ENCODE measurements around the gene PPIL3. TPM values are rescaled to one million over a fixed set of nuclear protein-coding genes. Genes with fewer than 3 reads are reported as not detected.

Gene PPIL3
- total RNA-seq, 1 donor from 2014 or later: 35.1 TPM

- ATAC-seq (peak; percentile 3), DNase-seq (ENCODE audit: low spot score) (no peak)
- intact Hi-C loops (cut with DNase I): no loop called here
Measured at GRCh38 chr2:200863782-200864175, 25.1 kb downstream of the PPIL3 start.

GRCh38 chr2:200862532-200863000 lies 26.3 kb downstream of the PPIL3 start:
- DNase-seq (ENCODE audit: low spot score): no peak
- intact Hi-C loops (cut with DNase I): no loop called here
- ATAC-seq: peak; percentile 11

- intact Hi-C loops (cut with DNase I): no loop called here
- no peak for ATAC-seq
- no peak for DNase-seq (ENCODE audit: low spot score)
Measured at GRCh38 chr2:200861617-200862155, 27.2 kb downstream of the PPIL3 start.

GRCh38 chr2:200860092-200860795 lies 28.6 kb downstream of the PPIL3 start:
- intact Hi-C loops (cut with DNase I): no loop called here
- DNase-seq (ENCODE audit: low spot score) (no peak), ATAC-seq (peak; percentile 5)

GRCh38 chr2:200856806-200857205 lies 32.1 kb downstream of the PPIL3 start:
- no peak for DNase-seq (ENCODE audit: low spot score)
- intact Hi-C loops (cut with DNase I): no loop called here
- ATAC-seq: no peak

- ATAC-seq: no peak
- intact Hi-C loops (cut with DNase I): no loop called here
- DNase-seq (ENCODE audit: low spot score): no peak
Measured at GRCh38 chr2:200852605-200853004, 36.3 kb downstream of the PPIL3 start.

GRCh38 chr2:200851398-200852248 lies 37.3 kb downstream of the PPIL3 start:
- ATAC-seq (peak; percentile 11), DNase-seq (ENCODE audit: low spot score) (no peak)
- intact Hi-C loops (cut with DNase I): no loop called here

GRCh38 chr2:200850512-200851256 lies 38.2 kb downstream of the PPIL3 start:
- intact Hi-C loops (cut with DNase I): no loop called here
- ATAC-seq (no peak), DNase-seq (ENCODE audit: low spot score) (no peak)

GRCh38 chr2:200847939-200848338 lies 40.9 kb downstream of the PPIL3 start:
- ATAC-seq (no peak), DNase-seq (ENCODE audit: low spot score) (no peak)
- intact Hi-C loops (cut with DNase I): no loop called here

- ATAC-seq: no peak
- intact Hi-C loops (cut with DNase I): no loop called here
- no peak for DNase-seq (ENCODE audit: low spot score)
Measured at GRCh38 chr2:200847269-200847668, 41.6 kb downstream of the PPIL3 start.

- DNase-seq (ENCODE audit: low spot score) (no peak), ATAC-seq (no peak)
- intact Hi-C loops (cut with DNase I): no loop called here
Measured at GRCh38 chr2:200845669-200846325, 43.1 kb downstream of the PPIL3 start.

GRCh38 chr2:200845194-200845593 lies 43.7 kb downstream of the PPIL3 start:
- intact Hi-C loops (cut with DNase I): no loop called here
- ATAC-seq (peak; percentile 12), DNase-seq (ENCODE audit: low spot score) (no peak)

- intact Hi-C loops (cut with DNase I): no loop called here
- ATAC-seq: peak; percentile 15
- no peak for DNase-seq (ENCODE audit: low spot score)
Measured at GRCh38 chr2:200843993-200844948, 44.6 kb downstream of the PPIL3 start.

- ATAC-seq (no peak), DNase-seq (ENCODE audit: low spot score) (no peak)
Measured at GRCh38 chr2:200839513-200839912, 49.4 kb downstream of the PPIL3 start.

GRCh38 chr2:200834701-200835100 lies 54.2 kb downstream of the PPIL3 start:
- DNase-seq (ENCODE audit: low spot score) (no peak), ATAC-seq (no peak)
- intact Hi-C loops (cut with DNase I): no loop called here

More at GRCh38 chr2:200839513-200839912, 49.4 kb downstream of the PPIL3 start:
- intact Hi-C loops (cut with DNase I): no loop called here

- intact Hi-C loops (cut with DNase I): no loop called here
Measured at GRCh38 chr2:200829258-200829655, 59.6 kb downstream of the PPIL3 start.

GRCh38 chr2:200828572-200829257 lies 60.2 kb downstream of the PPIL3 start:
- intact Hi-C loops (cut with DNase I): no loop called here
- DNase-seq (ENCODE audit: low spot score): no peak
- ATAC-seq: no peak

More at GRCh38 chr2:200829258-200829655, 59.6 kb downstream of the PPIL3 start:
- DNase-seq (ENCODE audit: low spot score) (no peak), ATAC-seq (no peak)
